Measurements from ENCODE around the gene CDC42BPB. TPM values are rescaled to one million over a fixed set of nuclear protein-coding genes. Genes with fewer than 3 reads are reported as not detected.

Gene CDC42BPB
- total and polyA plus RNA-seq, 2 of the 13 experiments (the other 11 are each of a cell fraction or from before 2014, with no cell fraction given): 19.7 to 32.3 TPM

DNA sequence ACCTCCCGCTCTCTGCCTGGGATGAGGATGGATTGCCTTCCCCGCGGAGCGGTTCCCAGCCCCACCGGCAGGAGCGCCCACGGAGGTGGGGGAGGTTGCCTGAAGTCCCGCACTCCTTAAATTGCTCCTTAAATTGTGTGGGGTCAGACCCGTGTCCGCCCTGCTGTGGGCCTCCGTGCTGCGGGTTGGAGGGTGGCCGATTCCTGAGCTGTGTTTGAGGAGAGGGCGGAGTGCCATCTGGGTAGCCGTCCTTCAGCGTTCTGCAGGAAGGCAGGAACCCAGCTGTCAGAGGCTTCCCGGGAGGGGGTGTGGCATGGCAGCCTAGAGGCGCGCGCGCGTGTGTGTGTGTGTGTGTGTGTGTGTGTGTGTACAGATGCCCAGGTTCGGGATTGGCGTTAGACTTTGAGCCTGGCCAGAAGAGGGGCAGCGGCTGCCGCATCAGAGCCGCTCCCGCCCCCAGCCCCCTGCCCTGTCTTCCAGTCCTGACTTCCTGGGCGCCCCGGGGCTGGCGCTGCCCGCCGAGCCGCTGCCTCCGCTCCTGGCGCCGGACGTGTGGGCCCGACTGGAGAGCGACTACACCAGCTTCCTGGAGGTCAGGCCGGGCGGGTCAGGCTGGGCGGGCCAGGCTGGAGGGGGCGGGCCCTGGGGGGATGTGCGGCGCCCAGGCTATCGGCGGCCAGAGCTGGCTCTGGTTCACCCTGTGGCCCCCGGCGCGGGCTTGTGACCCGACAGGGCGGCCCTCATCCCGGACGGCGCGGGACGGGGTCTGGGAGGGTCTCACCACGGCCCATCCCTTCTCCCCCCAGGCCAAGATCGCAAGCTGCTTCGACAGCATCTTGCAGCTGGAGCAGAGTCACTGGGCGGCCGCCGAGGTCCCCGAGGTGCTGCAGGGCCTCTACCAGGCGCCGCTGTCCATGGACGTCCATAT lies 46.4 kb upstream of the CDC42BPB start (continued):
- TF ChIP-seq ZNF589 (CRISPR knock-in tag; conservative IDR thresholded peaks at IDR 0.05): no peak
- TF ChIP-seq FOXA3 (CRISPR knock-in tag; IDR thresholded peaks at IDR 0.05): peak; percentile 4; the same call in 1 of the 2 replicates
- TF ChIP-seq HOXA5 (CRISPR knock-in tag; IDR thresholded peaks at IDR 0.05): no peak
- no peak for TF ChIP-seq ZNF674 (CRISPR knock-in tag; IDR thresholded peaks at IDR 0.05; ENCODE audit: low read depth)
- TF ChIP-seq SYNCRIP (IDR thresholded peaks at IDR 0.05; ENCODE audit: insufficient read depth, low read depth, low read length): no peak
- TF ChIP-seq MBD4 (IDR thresholded peaks at IDR 0.05; ENCODE audit: borderline replicate concordance, low read length): no peak
- TF ChIP-seq, protein P1, sequence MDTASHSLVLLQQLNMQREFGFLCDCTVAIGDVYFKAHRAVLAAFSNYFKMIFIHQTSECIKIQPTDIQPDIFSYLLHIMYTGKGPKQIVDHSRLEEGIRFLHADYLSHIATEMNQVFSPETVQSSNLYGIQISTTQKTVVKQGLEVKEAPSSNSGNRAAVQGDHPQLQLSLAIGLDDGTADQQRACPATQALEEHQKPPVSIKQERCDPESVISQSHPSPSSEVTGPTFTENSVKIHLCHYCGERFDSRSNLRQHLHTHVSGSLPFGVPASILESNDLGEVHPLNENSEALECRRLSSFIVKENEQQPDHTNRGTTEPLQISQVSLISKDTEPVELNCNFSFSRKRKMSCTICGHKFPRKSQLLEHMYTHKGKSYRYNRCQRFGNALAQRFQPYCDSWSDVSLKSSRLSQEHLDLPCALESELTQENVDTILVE (CRISPR knock-in tag; IDR thresholded peaks at IDR 0.05): no peak
- no peak for TF ChIP-seq TCF7 (IDR thresholded peaks at IDR 0.05; ENCODE audit: low read depth)
- TF ChIP-seq ZNF83 (CRISPR knock-in tag; IDR thresholded peaks at IDR 0.05; ENCODE audit: borderline replicate concordance): no peak
- peak; percentile 30 for TF ChIP-seq ZFP36L1 (CRISPR knock-in tag; IDR thresholded peaks at IDR 0.05)
- 0 out of 2 replicates have a peak, but pooled peaks have one; percentile 32 for TF ChIP-seq POLR2G (IDR thresholded peaks at IDR 0.05; ENCODE audit: low read depth, low read length)
- TF ChIP-seq CCDC6 (CRISPR knock-in tag; IDR thresholded peaks at IDR 0.05): peak; percentile 67
- TF ChIP-seq SAP130 (CRISPR knock-in tag; IDR thresholded peaks at IDR 0.05; ENCODE audit: low read depth): peak; percentile 84
- TF ChIP-seq FOSL1 (CRISPR knock-in tag; IDR thresholded peaks at IDR 0.05; ENCODE audit: borderline replicate concordance): no peak
- TF ChIP-seq YEATS2 (CRISPR knock-in tag; IDR thresholded peaks at IDR 0.05; ENCODE audit: borderline replicate concordance): 0 out of 2 replicates have a peak, but pooled peaks have one; percentile 21
- no peak for TF ChIP-seq ZNF24 (IDR thresholded peaks at IDR 0.05)
- TF ChIP-seq NPAS2 (CRISPR knock-in tag; IDR thresholded peaks at IDR 0.05; ENCODE audit: borderline replicate concordance): no peak
- no peak for TF ChIP-seq ZNF224 (CRISPR knock-in tag; IDR thresholded peaks at IDR 0.05)
- TF ChIP-seq, protein P2, sequence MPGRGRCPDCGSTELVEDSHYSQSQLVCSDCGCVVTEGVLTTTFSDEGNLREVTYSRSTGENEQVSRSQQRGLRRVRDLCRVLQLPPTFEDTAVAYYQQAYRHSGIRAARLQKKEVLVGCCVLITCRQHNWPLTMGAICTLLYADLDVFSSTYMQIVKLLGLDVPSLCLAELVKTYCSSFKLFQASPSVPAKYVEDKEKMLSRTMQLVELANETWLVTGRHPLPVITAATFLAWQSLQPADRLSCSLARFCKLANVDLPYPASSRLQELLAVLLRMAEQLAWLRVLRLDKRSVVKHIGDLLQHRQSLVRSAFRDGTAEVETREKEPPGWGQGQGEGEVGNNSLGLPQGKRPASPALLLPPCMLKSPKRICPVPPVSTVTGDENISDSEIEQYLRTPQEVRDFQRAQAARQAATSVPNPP (CRISPR knock-in tag; IDR thresholded peaks at IDR 0.05): no peak
- TF ChIP-seq NFE2 (CRISPR knock-in tag; IDR thresholded peaks at IDR 0.05): no peak
- peak; percentile 83 for TF ChIP-seq MED1 (CRISPR knock-in tag; IDR thresholded peaks at IDR 0.05)
- TF ChIP-seq, protein P3, sequence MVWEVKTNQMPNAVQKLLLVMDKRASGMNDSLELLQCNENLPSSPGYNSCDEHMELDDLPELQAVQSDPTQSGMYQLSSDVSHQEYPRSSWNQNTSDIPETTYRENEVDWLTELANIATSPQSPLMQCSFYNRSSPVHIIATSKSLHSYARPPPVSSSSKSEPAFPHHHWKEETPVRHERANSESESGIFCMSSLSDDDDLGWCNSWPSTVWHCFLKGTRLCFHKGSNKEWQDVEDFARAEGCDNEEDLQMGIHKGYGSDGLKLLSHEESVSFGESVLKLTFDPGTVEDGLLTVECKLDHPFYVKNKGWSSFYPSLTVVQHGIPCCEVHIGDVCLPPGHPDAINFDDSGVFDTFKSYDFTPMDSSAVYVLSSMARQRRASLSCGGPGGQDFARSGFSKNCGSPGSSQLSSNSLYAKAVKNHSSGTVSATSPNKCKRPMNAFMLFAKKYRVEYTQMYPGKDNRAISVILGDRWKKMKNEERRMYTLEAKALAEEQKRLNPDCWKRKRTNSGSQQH (CRISPR knock-in tag; IDR thresholded peaks at IDR 0.05; ENCODE audit: low read depth): peak; percentile 46; the same call in 1 of the 2 replicates
